Heart left ventricle (tissue), 16 donors: ENCODE results near the gene CCPG1. TPM values are rescaled to one million over a fixed set of nuclear protein-coding genes. Genes with fewer than 3 reads are reported as not detected.

ENCODE experiments used
- ATAC-seq, 4 donors: fragments of 200-7000 bp; cut with Tn5 transposase; one replicate each; pipeline ENCODE4 v1.9.1; 2020 to 2022; ENCODE audit warnings: moderate library complexity in 4 of 4, mild to moderate bottlenecking in 3 of 4, moderate number of reproducible peaks in 1 of 4
- DNase-seq, 5 donors: peaks; one replicate each; pipeline ENCODE4 v3.0.0-alpha.2; 2020
- H3K27ac ChIP-seq, 12 donors: fragments of 200-600 bp; sonication (generic) in 4 of 12; one replicate each; pipeline versions ENCODE4 v1.5.0 to v1.8.0; 2016 to 2022; ENCODE audit warnings: mild to moderate bottlenecking in 2 of 12
- H3K27me3 ChIP-seq, 9 donors: fragments of 200-600 bp; sonication (generic) in 2 of 9; one replicate each; pipeline versions ENCODE4 v1.5.1 to v1.8.0; 2016 to 2022; ENCODE audit warnings: mild to moderate bottlenecking in 3 of 9
- H3K36me3 ChIP-seq, 9 donors: fragments of 200-600 bp; sonication (generic) in 2 of 9; one replicate each; pipeline versions ENCODE4 v1.5.0 to v1.8.0; 2018 to 2022; ENCODE audit warnings: mild to moderate bottlenecking in 2 of 9
- H3K4me1 ChIP-seq, 12 donors: fragments of 200-600 bp; sonication (generic) in 4 of 12; one replicate each; pipeline versions ENCODE4 v1.5.0 to v1.8.0; 2016 to 2022; ENCODE audit warnings: mild to moderate bottlenecking in 3 of 12
- H3K4me3 ChIP-seq, 12 donors: fragments of 200-600 bp; sonication (generic) in 4 of 12; one replicate each; pipeline versions ENCODE4 v1.5.0 to v1.8.0; 2017 to 2022; ENCODE audit warnings: mild to moderate bottlenecking in 9 of 12, moderate library complexity in 4 of 12
- H3K9me3 ChIP-seq, 12 donors: fragments of 200-600 bp; sonication (generic) in 4 of 12; one replicate each; pipeline versions ENCODE4 v1.5.0 to v1.8.0; 2016 to 2022; ENCODE audit warnings: mild to moderate bottlenecking in 1 of 12
- CTCF ChIP-seq, 12 donors: fragments of 200-600 bp; sonication (generic) in 4 of 12; IDR thresholded peaks; one replicate each; pipeline versions ENCODE4 v1.5.0 to v1.8.0; 2018 to 2022; ENCODE audit warnings: antibody characterized with exemption in 12 of 12, mild to moderate bottlenecking in 5 of 12
- POLR2A ChIP-seq, 2 donors: fragments of 450-650 bp; IDR thresholded peaks; one replicate each; pipeline ENCODE4 v1.6.1; 2017; ENCODE audit warnings: antibody characterized with exemption in 2 of 2, mild to moderate bottlenecking in 2 of 2, moderate library complexity in 2 of 2
- WGBS, 4 donors: extraction: QIAGEN DNeasy Blood & Tissue Kit in 2 of 4; methylation state at CpG; one replicate each; pipeline versions ENCODE4 v1.1.5 to v1.1.7; 2013 to 2018; 5-methylcytosine and 5-hydroxymethylcytosine counted together
- intact Hi-C, 10 donors: fragments of 100-400 bp; cut with DNase I; formaldehyde crosslinking; loops; one replicate each; pipeline versions ENCODE4 v1.11.1 to v1.14.2; 2022
- polyA plus RNA-seq, 2 donors: library from polyadenylated mRNA; stranded (reverse); fragments of 200-250 nt; gene quantifications; one replicate each; pipeline ENCODE4 v1.2.3, GENCODE V29; 2013
- total RNA-seq, 9 donors: library from RNA; depleted of rRNA in 2 of 9; stranded (reverse); fragments of >200 nt in 2 of 9; fragmentation: NEBNext Ultra II Directional in 3 of 9; extraction: Animal tissue kit (Norgen Biotek cat#: 25700) in 3 of 9; gene quantifications; one replicate each; pipeline versions ENCODE4 v1.1.0 to v1.2.4, GENCODE V29; 2016 to 2023
- donor health status: ischemic (EF 13 %, LVEDD 7.1; RV severe dilation, severe dysfunction).
- donor health status: healthy with polysubstance abuse.
- donor health status: DM: no; HTN: yes; CAD: no.
- donor health status: DM: no; HTN: no; CAD: no.
- donor health status: ischemic (EF 25% LVEDD 6.9; RV normal size, moderate dysfunction).
- donor health status: ischemic (EF 25% LVEDD 5.7; RV mildly dilated, moderate dysfunction).
- donor health status: healthy.
- donor health status: DM: yes; HTN: yes; CAD: no.
- donor health status: ischemic (EF 35%, LVEDD 5.7; RV mildly dilated, moderate dysfunction).
- donor health status: nonischemic (EF 11% LVEDD 7.7; RV severe dilation, severe dysfunction).
- donor health status: DM: yes; HTN: yes; CAD: no.
- donor health status: PGD.
- donor health status: ischemic (EF 29% LVEDD 5.4; RV normal size, mild dysfunction).
- donor health status: nonischemic (EF 23%, LVEDD 6.1; RV moderate dilation, normal function).

Gene CCPG1
- total and polyA plus RNA-seq, 11 donors, result 21.3 to 105 (median 75.4) TPM

GRCh38 chr15:55322467-55322866, 85.7 kb downstream of the CCPG1 start:
- Histone ChIP-seq H3K36me3 (peaks cover 0 to 32% (median 11%) of the 10 kb centered on the region in 9 donors), H3K4me1 (peaks cover 4 to 49% (median 17%) of the 10 kb centered on the region in 12 donors), H3K27ac (no peak overlapping the region), H3K9me3 (no peaks in the 10 kb centered on the region), H3K4me3 (no peak overlapping the region), H3K27me3 (no peaks in the 10 kb centered on the region)
- 78 to 88% (median 85%) methylated on average over 5 of the region's 5 CpGs for WGBS, 4 donors
- DNase-seq (no peak), ATAC-seq (no peak)
- no peak for TF ChIP-seq CTCF (IDR thresholded peaks at IDR 0.05)
- TF ChIP-seq POLR2A (IDR thresholded peaks at IDR 0.05), result no peak
- intact Hi-C loops, result loop anchor here in 1 of 10 donors (10.0 kb wide), 1 partner anchor 52 kb away; no protein-coding TSS in a partner anchor

- TF ChIP-seq CTCF (IDR thresholded peaks at IDR 0.05), result no peak
- TF ChIP-seq POLR2A (IDR thresholded peaks at IDR 0.05), result no peak
- Histone ChIP-seq H3K4me3 (no peak overlapping the region), H3K4me1 (peaks cover 4 to 61% (median 24%) of the 10 kb centered on the region in 12 donors), H3K27ac (no peak overlapping the region), H3K27me3 (no peaks in the 10 kb centered on the region), H3K9me3 (no peaks in the 10 kb centered on the region), H3K36me3 (peaks cover 0 to 19% (median 9%) of the 10 kb centered on the region in 9 donors)
- ATAC-seq (no peak), DNase-seq (no peak)
- intact Hi-C loops, result loop anchor here in 1 of 10 donors (10.0 kb wide), 1 partner anchor 54 kb away; no protein-coding TSS in a partner anchor
- 89 to 98% (median 95%) methylated on average over 1 of the region's 1 CpG for whole genome bisulfite sequencing, 4 donors
Observed at GRCh38 chr15:55320963-55321362, 87.2 kb downstream of the CCPG1 start.

GRCh38 chr15:55320238-55320550, 88.0 kb downstream of the CCPG1 start:
- intact Hi-C loops, result loop anchor here in 1 of 10 donors (10.0 kb wide), 1 partner anchor 55 kb away; no protein-coding TSS in a partner anchor
- ATAC-seq (no peak), DNase-seq (no peak)
- peak overlapping the region in 6 of 12 donors; percentile 70 to 95 (median 79) for H3K4me3 ChIP-seq
- WGBS, 4 donors, result 57 to 65% (median 61%) methylated on average over 2 of the region's 2 CpGs
- H3K36me3 ChIP-seq, result peaks cover 0 to 11% (median 9%) of the 10 kb centered on the region in 9 donors
- no peaks in the 10 kb centered on the region for H3K9me3 ChIP-seq
- H3K27ac ChIP-seq, result peak overlapping the region in 3 of 12 donors; percentile 13 to 95 (median 85)
- H3K27me3 ChIP-seq, result no peaks in the 10 kb centered on the region
- TF ChIP-seq CTCF (IDR thresholded peaks at IDR 0.05), result no peak
- TF ChIP-seq POLR2A (IDR thresholded peaks at IDR 0.05), result no peak
- H3K4me1 ChIP-seq, result peaks cover 4 to 61% (median 24%) of the 10 kb centered on the region in 12 donors

GRCh38 chr15:55319537-55320237, 88.5 kb downstream of the CCPG1 start:
- H3K9me3 ChIP-seq, result no peaks in the 10 kb centered on the region
- H3K36me3 ChIP-seq, result peaks cover 0 to 6% (median 4%) of the 10 kb centered on the region in 9 donors
- peak overlapping the region in 10 of 12 donors; percentile 13 to 95 (median 85) for H3K27ac ChIP-seq
- H3K4me3 ChIP-seq, result peak overlapping the region; percentile 65 to 95 (median 76)
- intact Hi-C loops, result loop anchor here in 2 of 10 donors (2.0 to 10.0 kb wide), 2 partner anchors 55 to 89 kb away; partner anchors contain the start of genes CCPG1 (in 1 of the 2) and PIERCE2 (in 1 of the 2)
- ATAC-seq, result no peak
- H3K27me3 ChIP-seq, result no peaks in the 10 kb centered on the region
- peaks cover 4 to 61% (median 24%) of the 10 kb centered on the region in 12 donors for H3K4me1 ChIP-seq
- TF ChIP-seq CTCF (IDR thresholded peaks at IDR 0.05), result no peak
- no peak for TF ChIP-seq POLR2A (IDR thresholded peaks at IDR 0.05)
- 71 to 81% (median 76%) methylated on average over 4 of the region's 4 CpGs for WGBS, 4 donors
- DNase-seq, result no peak
